K562 (cell line): Measurements from ENCODE around the gene CARMIL3. TPM values are rescaled to one million over a fixed set of nuclear protein-coding genes. Genes with fewer than 3 reads are reported as not detected.

ENCODE experiments used
- ATAC-seq: fragments of 200-7000 bp; cut with Tn5 transposase; 3 replicates; pipeline ENCODE4 v1.9.1; 2020; ENCODE audit warnings: moderate library complexity
- BruUV-seq: library from RNA; stranded (reverse); fragments of 400-500 nt; replicated peaks from 2 replicates; lab custom pipeline; 2021; lab: Mats Ljungman, UMichigan
- CTCF ChIA-PET: fragments of 300-600 bp; formaldehyde crosslinking; extraction: SDS; loops from one replicate; lab custom pipeline; 2021; ENCODE audit warnings: low intra/inter-chr PET ratio; lab: Yijun Ruan, JAX
- POLR2A ChIA-PET: fragments of 300-600, 350-650 bp; sonication (Branson Sonifier 250); formaldehyde crosslinking; extraction: SDS; loops from one replicate; lab custom pipeline; 2021; ENCODE audit warnings: antibody characterized with exemption, inconsistent platforms; lab: Yijun Ruan, JAX
- DNase-seq, 4 experiments: peaks; one replicate each; pipeline versions ENCODE4 v3.0.0 to v3.0.0-alpha.2; 2011 to 2018; ENCODE audit warnings: low spot score in 3 of 4, mixed read lengths in 3 of 4; ENCODE audit errors: extremely low read depth in 1 of 4
- FAIRE-seq: peaks from 2 replicates; lab custom pipeline; 2011; peaks lifted over from hg19 to GRCh38; lab: Jason Lieb, UNC
- H2AFZ ChIP-seq: 2 replicates; pipeline ENCODE4 v1.6.0; 2011; ENCODE audit warnings: low read depth, low read length, control low read depth, inconsistent platforms
- H3K27ac ChIP-seq: fragments of 200-600 bp; 3 replicates; pipeline ENCODE4 v1.8.0; 2011; ENCODE audit warnings: low read depth, mild to moderate bottlenecking, control low read depth, inconsistent platforms, low read length, moderate library complexity, mixed read lengths; ENCODE audit errors: extremely low read depth
- H3K27me3 ChIP-seq, 2 experiments: fragments of 300-600 bp in 1 of 2; 2 replicates in 1 of 2; 3 replicates in 1 of 2; pipeline versions ENCODE4 v1.6.0 to v1.8.0; 2011; ENCODE audit warnings: inconsistent platforms in 2 of 2, low read length in 2 of 2, mild to moderate bottlenecking in 1 of 2, mixed read lengths in 1 of 2, moderate library complexity in 1 of 2; ENCODE audit not compliant: control insufficient read depth in 2 of 2, insufficient read depth in 2 of 2
- H3K36me3 ChIP-seq: fragments of 300-600 bp; 3 replicates; pipeline ENCODE4 v1.8.0; 2011; ENCODE audit warnings: mild to moderate bottlenecking, low read length, inconsistent platforms; ENCODE audit not compliant: control insufficient read depth, insufficient read depth
- H3K4me1 ChIP-seq, 2 experiments: fragments of 200-600 bp in 1 of 2; replicated peaks in 1 of 2; 2 replicates in 1 of 2; 3 replicates in 1 of 2; pipeline versions ENCODE4 v1.5.1 to v1.8.0; 2011; ENCODE audit warnings: inconsistent platforms in 2 of 2, low read length in 2 of 2, mild to moderate bottlenecking in 1 of 2, mixed read lengths in 1 of 2, moderate library complexity in 1 of 2; ENCODE audit not compliant: control insufficient read depth in 2 of 2, insufficient read depth in 2 of 2
- H3K4me2 ChIP-seq: 2 replicates; pipeline ENCODE4 v1.6.1; 2011; ENCODE audit warnings: low read length, control low read depth, inconsistent platforms, mixed read lengths; ENCODE audit not compliant: insufficient read depth
- H3K4me3 ChIP-seq: fragments of 200-600 bp; sonication (generic), shearing (Covaris generic); 2 replicates; pipeline ENCODE4 v1.5.1; 2016; ENCODE audit warnings: control low read depth, inconsistent platforms
- H3K79me2 ChIP-seq: fragments of 200-600 bp; 3 replicates; pipeline ENCODE4 v1.8.0; 2011; ENCODE audit warnings: low read length, inconsistent platforms; ENCODE audit not compliant: control insufficient read depth, insufficient read depth
- H3K9ac ChIP-seq, 2 experiments: 2 replicates each; pipeline versions ENCODE4 v1.6.0 to v1.6.1; 2011; ENCODE audit warnings: low read depth in 2 of 2, low read length in 2 of 2, control low read depth in 1 of 2, inconsistent platforms in 1 of 2, mild to moderate bottlenecking in 1 of 2, mixed read lengths in 1 of 2; ENCODE audit not compliant: insufficient read depth in 1 of 2
- H3K9me1 ChIP-seq: one replicate; pipeline ENCODE4 v1.6.0; 2011; ENCODE audit warnings: inconsistent platforms, mild to moderate bottlenecking, low read length, moderate library complexity; ENCODE audit not compliant: control insufficient read depth, insufficient read depth
- H3K9me3 ChIP-seq: replicated peaks from 2 replicates; pipeline ENCODE4 v1.5.1; 2011; ENCODE audit warnings: low read depth, low read length, inconsistent platforms; ENCODE audit not compliant: control insufficient read depth, insufficient read depth
- H4K20me1 ChIP-seq: replicated peaks from 2 replicates; pipeline ENCODE4 v1.6.1; 2011; ENCODE audit warnings: low read length, inconsistent platforms, mixed read lengths; ENCODE audit not compliant: control insufficient read depth, insufficient read depth
- ATF4 ChIP-seq: fragments of 450-650 bp; formaldehyde crosslinking; IDR thresholded peaks from 2 replicates; pipeline ENCODE4 v1.4.0; 2022; ENCODE audit warnings: mild to moderate bottlenecking, moderate library complexity
- DACH1 ChIP-seq: fragments of 450-650 bp; IDR thresholded peaks from 2 replicates; pipeline ENCODE4 v1.6.1; 2018; ENCODE audit not compliant: partially characterized antibody
- DIDO1 ChIP-seq: fragments of 450-650 bp; IDR thresholded peaks from 2 replicates; pipeline ENCODE4 v1.6.1; 2016; ENCODE audit warnings: low read depth, missing biosample characterization, missing genetic modification characterization
- DPF2 ChIP-seq: fragments of 450-650 bp; IDR thresholded peaks from 2 replicates; pipeline ENCODE4 v1.6.1; 2016
- E2F6 ChIP-seq, 2 experiments: IDR thresholded peaks; 2 replicates each; pipeline ENCODE4 v1.6.1; 2011; ENCODE audit warnings: borderline replicate concordance in 1 of 2, control low read depth in 1 of 2, low read depth in 1 of 2, low read length in 1 of 2, mild to moderate bottlenecking in 1 of 2, mixed read lengths in 1 of 2, moderate library complexity in 1 of 2; ENCODE audit not compliant: insufficient read depth in 1 of 2, insufficient read length in 1 of 2, poor library complexity in 1 of 2, severe bottlenecking in 1 of 2; ENCODE audit errors: extremely low read depth in 1 of 2
- LCOR ChIP-seq: sonication (generic); formaldehyde crosslinking; IDR thresholded peaks from 2 replicates; pipeline ENCODE4 v1.8.0; 2022; ENCODE audit warnings: mild to moderate bottlenecking, missing genetic modification reagents
- NFYB ChIP-seq: IDR thresholded peaks from 2 replicates; pipeline ENCODE4 v1.6.1; 2011; ENCODE audit warnings: mild to moderate bottlenecking, moderate library complexity; ENCODE audit not compliant: insufficient read length; ENCODE audit errors: extremely low read depth
- POLR2AphosphoS5 ChIP-seq: IDR thresholded peaks from 2 replicates; pipeline ENCODE4 v1.6.1; 2011; ENCODE audit warnings: mild to moderate bottlenecking, low read depth, low read length, moderate library complexity; ENCODE audit not compliant: control insufficient read depth, insufficient read depth
- PURB ChIP-seq: sonication (generic); formaldehyde crosslinking; IDR thresholded peaks from 2 replicates; pipeline ENCODE4 v1.9.0; 2021; ENCODE audit warnings: low read depth, mild to moderate bottlenecking, missing genetic modification reagents
- RBM17 ChIP-seq: fragments of 200-400 bp; formaldehyde crosslinking; IDR thresholded peaks from 2 replicates; pipeline ENCODE4 v1.6.1; 2017; ENCODE audit warnings: low read depth, mild to moderate bottlenecking, low read length, borderline replicate concordance
- SP2 ChIP-seq: IDR thresholded peaks from 2 replicates; pipeline ENCODE4 v1.6.1; 2011; ENCODE audit warnings: mild to moderate bottlenecking, low read depth, low read length, moderate library complexity; ENCODE audit not compliant: poor library complexity, severe bottlenecking; ENCODE audit errors: extremely low read depth
- ZNF347 ChIP-seq: fragments of 450-650 bp; formaldehyde crosslinking; IDR thresholded peaks from 2 replicates; pipeline ENCODE4 v1.4.0; 2020; ENCODE audit warnings: low read depth, mild to moderate bottlenecking, moderate library complexity
- WGBS: fragments of 100-300 bp; shearing (Covaris generic); methylation state at CpG from one replicate; pipeline ENCODE4 v1.1.6; 2016; ENCODE audit warnings: low coverage, mixed read lengths; ENCODE audit not compliant: insufficient coverage; ENCODE audit errors: missing lambda C conversion rate; 5-methylcytosine and 5-hydroxymethylcytosine counted together
- in situ Hi-C: fragments of 300-500 bp; cut with MboI; formaldehyde crosslinking; loops from 4 replicates; pipeline ENCODE4 v1.15.0; 2018; ENCODE audit warnings: inconsistent platforms, mixed read lengths
- intact Hi-C: fragments of 100-400 bp; cut with micrococcal nuclease; formaldehyde crosslinking; loops from 2 replicates; pipeline ENCODE4 v1.14.2; 2022
- polyA plus RNA-seq, 8 experiments: library from polyadenylated mRNA; depleted of rRNA in 4 of 8; stranded (reverse) in 5 of 8; unstranded in 3 of 8; fragments of >200 nt; fragmentation: Nextera tagmentation in 2 of 8; fragmentation: Illumina TruSeq in 1 of 8; extraction: Ambion mirVana in 2 of 8; extraction: Trizol in 1 of 8; gene quantifications; 2 replicates each; pipeline versions ENCODE4 v1.2.1 to v1.2.3, GENCODE V29; 2011 to 2014; ENCODE audit warnings: inconsistent platforms in 1 of 8, missing spikeins in 1 of 8
- total RNA-seq, 7 experiments: library from RNA; depleted of rRNA in 6 of 7; stranded (reverse); fragments of >200 nt in 6 of 7; fragmentation: Illumina TruSeq in 2 of 7; extraction: Trizol in 2 of 7; gene quantifications; 2 replicates each; pipeline versions ENCODE4 v1.2.1 to v1.2.3, GENCODE V29; 2011 to 2021; ENCODE audit warnings: low replicate concordance in 1 of 7
- TF ChIP-seq, protein P1 (sequence below): sonication (generic); formaldehyde crosslinking; IDR thresholded peaks from 2 replicates; pipeline ENCODE4 v1.8.1; 2023; ENCODE audit warnings: mild to moderate bottlenecking, missing genetic modification reagents

The CARMIL3 gene
- total and polyA plus RNA-seq, 9 of the 15 experiments (the other 6 are each of a cell fraction or from before 2014, with no cell fraction given): 0.01 to 0.11 (median 0.05) TPM; not detected in 5

DNA sequence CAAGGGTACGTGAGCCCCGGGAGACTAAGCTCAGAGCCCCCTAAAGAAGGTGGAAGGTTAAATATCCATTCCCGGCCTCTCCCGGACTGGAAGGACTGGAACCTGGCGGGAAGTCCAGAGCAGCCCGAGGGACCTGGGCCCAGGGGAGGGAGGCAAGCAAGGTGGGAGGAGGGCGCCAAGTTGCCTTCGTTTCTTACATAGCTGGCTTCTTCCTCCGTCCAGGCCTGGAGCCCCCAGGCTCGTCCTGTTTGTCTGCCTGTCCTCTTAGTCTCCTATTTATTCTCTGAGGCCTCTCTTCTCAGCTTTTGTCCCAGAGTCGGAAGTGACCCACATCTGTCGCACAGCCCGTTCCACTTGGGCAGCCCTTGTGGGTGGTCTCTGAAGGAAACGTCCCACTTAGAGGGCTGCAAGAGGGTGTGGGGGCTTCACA lies 43.0 kb downstream of the CARMIL3 start (continued):
- TF ChIP-seq, protein P1, sequence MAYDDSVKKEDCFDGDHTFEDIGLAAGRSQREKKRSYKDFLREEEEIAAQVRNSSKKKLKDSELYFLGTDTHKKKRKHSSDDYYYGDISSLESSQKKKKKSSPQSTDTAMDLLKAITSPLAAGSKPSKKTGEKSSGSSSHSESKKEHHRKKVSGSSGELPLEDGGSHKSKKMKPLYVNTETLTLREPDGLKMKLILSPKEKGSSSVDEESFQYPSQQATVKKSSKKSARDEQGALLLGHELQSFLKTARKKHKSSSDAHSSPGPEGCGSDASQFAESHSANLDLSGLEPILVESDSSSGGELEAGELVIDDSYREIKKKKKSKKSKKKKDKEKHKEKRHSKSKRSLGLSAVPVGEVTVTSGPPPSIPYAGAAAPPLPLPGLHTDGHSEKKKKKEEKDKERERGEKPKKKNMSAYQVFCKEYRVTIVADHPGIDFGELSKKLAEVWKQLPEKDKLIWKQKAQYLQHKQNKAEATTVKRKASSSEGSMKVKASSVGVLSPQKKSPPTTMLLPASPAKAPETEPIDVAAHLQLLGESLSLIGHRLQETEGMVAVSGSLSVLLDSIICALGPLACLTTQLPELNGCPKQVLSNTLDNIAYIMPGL (CRISPR knock-in tag): 0 out of 2 replicates have a peak, but pooled peaks have one; percentile 6
- no peak for TF ChIP-seq ATF4
- TF ChIP-seq, all 486 proteins: peak for 6

GRCh38 chr14:24095271-24096068 lies 43.7 kb downstream of the CARMIL3 start:
- 0% methylated on average over 12 of the region's 12 CpGs for WGBS
- Histone ChIP-seq H3K27me3 (no peaks in the 10 kb centered on the region), H2AFZ (peak overlapping the region; percentile 77), H3K9me3 (no peaks in the 10 kb centered on the region), H3K4me1 (peaks cover 20 to 22% of the 10 kb centered on the region in 2 experiments; a peak in 4 of 5 replicates), H4K20me1 (0 out of 2 replicates have a peak, but pooled peaks cover 2% of the 10 kb centered on the region), H3K36me3 (peaks cover 38% of the 10 kb centered on the region; the same call in 2 of the 3 replicates), H3K79me2 (peaks cover 29% of the 10 kb centered on the region), H3K9ac (peak overlapping the region; percentile 96 to 100), H3K9me1 (no peaks in the 10 kb centered on the region), H3K4me3 (peak overlapping the region; percentile 99), H3K27ac (peak overlapping the region; percentile 98), H3K4me2 (peak overlapping the region; percentile 95)
- peak; percentile 77 to 91 (median 83) for DNase-seq
- intact Hi-C loops (loop anchor here (2.0 to 10.0 kb wide), 3 partner anchors 19 to 81 kb away; partner anchors contain the start of genes DCAF11, EMC9, NRL and PSME2), in situ Hi-C loops (no loop called here)
- TSS peak; percentile 54 for BruUV-seq
- FAIRE-seq: peak; percentile 97
- ATAC-seq: peak; percentile 65
- ChIA-PET POLR2A (interaction anchor here (0.8 to 5.8 kb wide), 11 partner anchors 8 to 147 kb away, joined by 3 to 40 read pairs (median 5); partner anchors contain the start of genes PSME1, RNF31, TINF2 and TM9SF1), CTCF (no interaction called here)
- TF ChIP-seq DACH1 (no peak), ZNF347 (CRISPR knock-in tag) (no peak), PURB (no peak), NFYB (peak; percentile 40), RBM17 (no peak), POLR2AphosphoS5 (peak; percentile 85), SP2 (no peak), DPF2 (peak; percentile 41; the same call in 1 of the 2 replicates), E2F6 (IDR thresholded peaks at IDR 0.05; ENCODE audit: borderline replicate concordance in 1 of 2, extremely low read depth in 1 of 2, insufficient read depth in 1 of 2, insufficient read length in 1 of 2, low read depth in 1 of 2, low read length in 1 of 2, poor library complexity in 1 of 2, severe bottlenecking in 1 of 2) (peak; percentile 56 to 79), DIDO1 (tag) (no peak), LCOR (CRISPR knock-in tag) (no peak)
